IMR-90 (cell line): ENCODE measurements around the gene CA9. TPM values are rescaled to one million over a fixed set of nuclear protein-coding genes. Genes with fewer than 3 reads are reported as not detected.
A peak's percentile ranks its signal among the peaks of the same experiment; 100 is the strongest.

ENCODE experiments used
- ATAC-seq: fragments of 200-7000 bp; cut with Tn5 transposase; 2 replicates; pipeline ENCODE4 v1.9.1; 2020; ENCODE audit warnings: low read depth, mild to moderate bottlenecking, moderate library complexity
- BruUV-seq: library from RNA; stranded (reverse); fragments of 400-500 nt; replicated peaks from 2 replicates; lab custom pipeline; 2021; lab: Mats Ljungman, UMichigan
- CTCF ChIA-PET: fragments of 300-600 bp; formaldehyde crosslinking; extraction: SDS; loops from one replicate; lab custom pipeline; 2021; ENCODE audit warnings: antibody characterized with exemption; lab: Yijun Ruan, JAX
- POLR2A ChIA-PET: fragments of 300-600 bp; sonication (Branson Sonifier 250); formaldehyde crosslinking; loops from one replicate; lab custom pipeline; 2022; ENCODE audit warnings: antibody characterized with exemption; ENCODE audit not compliant: unreplicated experiment; lab: Charles Lee
- DNase-seq: peaks from one replicate; pipeline ENCODE4 v3.0.0; 2013
- H2AFZ ChIP-seq: replicated peaks from 2 replicates; pipeline ENCODE3; 2013; ENCODE audit warnings: low read length, mild to moderate bottlenecking; ENCODE audit not compliant: poor library complexity
- H2AK5ac ChIP-seq: 2 replicates; pipeline ENCODE4 v1.6.1; 2013; ENCODE audit warnings: low read depth, low read length, inconsistent platforms
- H2AK9ac ChIP-seq: replicated peaks from 2 replicates; pipeline ENCODE3; 2013; ENCODE audit warnings: mild to moderate bottlenecking, low read depth, low read length, moderate library complexity; ENCODE audit not compliant: poor library complexity
- H2BK120ac ChIP-seq: 2 replicates; pipeline ENCODE4 v1.6.1; 2013; ENCODE audit warnings: low read depth, low read length, inconsistent platforms
- H2BK15ac ChIP-seq: 3 replicates; pipeline ENCODE4 v1.6.1; 2013; ENCODE audit warnings: low read depth, low read length, inconsistent platforms
- H2BK20ac ChIP-seq: 2 replicates; pipeline ENCODE4 v1.6.1; 2013; ENCODE audit warnings: low read depth, mild to moderate bottlenecking, inconsistent platforms, low read length, moderate library complexity
- H2BK5ac ChIP-seq: 2 replicates; pipeline ENCODE4 v1.6.1; 2013; ENCODE audit warnings: mild to moderate bottlenecking, low read depth, low read length, inconsistent platforms; ENCODE audit not compliant: poor library complexity, severe bottlenecking
- H3K14ac ChIP-seq: replicated peaks from 2 replicates; pipeline ENCODE4 v1.6.1; 2013; ENCODE audit warnings: low read depth, low read length, inconsistent platforms
- H3K18ac ChIP-seq: 2 replicates; pipeline ENCODE4 v1.6.1; 2013; ENCODE audit warnings: low read depth, low read length, control low read depth
- H3K23ac ChIP-seq: 2 replicates; pipeline ENCODE4 v1.6.1; 2013; ENCODE audit warnings: low read depth, low read length, inconsistent platforms
- H3K27ac ChIP-seq: 2 replicates; pipeline ENCODE4 v1.5.1; 2013; ENCODE audit warnings: mild to moderate bottlenecking, control low read depth, low read length; ENCODE audit not compliant: insufficient read depth
- H3K27me3 ChIP-seq: 2 replicates; pipeline ENCODE4 v1.6.1; 2013; ENCODE audit warnings: low read length; ENCODE audit not compliant: control insufficient read depth, insufficient read depth
- H3K36me3 ChIP-seq: 2 replicates; pipeline ENCODE4 v1.6.1; 2013; ENCODE audit warnings: low read length, mixed read lengths; ENCODE audit not compliant: control insufficient read depth, insufficient read depth
- H3K4ac ChIP-seq: 2 replicates; pipeline ENCODE4 v1.6.1; 2013; ENCODE audit warnings: low read depth, low read length, inconsistent platforms
- H3K4me1 ChIP-seq: 2 replicates; pipeline ENCODE4 v1.6.1; 2013; ENCODE audit warnings: low read length, mixed read lengths; ENCODE audit not compliant: control insufficient read depth, insufficient read depth
- H3K4me2 ChIP-seq: 2 replicates; pipeline ENCODE4 v1.6.1; 2013; ENCODE audit warnings: low read depth, mild to moderate bottlenecking, control low read depth, low read length, moderate library complexity
- H3K4me3 ChIP-seq: 2 replicates; pipeline ENCODE4 v1.5.1; 2013; ENCODE audit warnings: low read depth, mild to moderate bottlenecking, control low read depth, low read length, moderate library complexity; ENCODE audit not compliant: insufficient read depth
- H3K56ac ChIP-seq: 2 replicates; pipeline ENCODE4 v1.6.1; 2013; ENCODE audit warnings: low read length, inconsistent platforms; ENCODE audit not compliant: insufficient read depth; ENCODE audit errors: extremely low read depth
- H3K79me1 ChIP-seq, 2 experiments: 2 replicates each; pipeline ENCODE4 v1.6.1; 2013; ENCODE audit warnings: low read length in 2 of 2, inconsistent platforms in 1 of 2, low read depth in 1 of 2
- H3K9ac ChIP-seq: 2 replicates; pipeline ENCODE4 v1.6.1; 2013; ENCODE audit warnings: low read depth, low read length, control low read depth
- H3K9me1 ChIP-seq: 2 replicates; pipeline ENCODE4 v1.6.1; 2013; ENCODE audit warnings: low read length, inconsistent platforms; ENCODE audit not compliant: insufficient read depth
- H3K9me3 ChIP-seq: 2 replicates; pipeline ENCODE4 v1.6.1; 2013; ENCODE audit warnings: low read length; ENCODE audit not compliant: control insufficient read depth, insufficient read depth
- H4K20me1 ChIP-seq: 2 replicates; pipeline ENCODE4 v1.6.1; 2013; ENCODE audit warnings: low read length, inconsistent platforms; ENCODE audit not compliant: insufficient read depth
- H4K5ac ChIP-seq: 2 replicates; pipeline ENCODE4 v1.6.1; 2013; ENCODE audit warnings: mild to moderate bottlenecking, low read depth, low read length, control low read depth
- H4K8ac ChIP-seq, 2 experiments: 2 replicates each; pipeline ENCODE4 v1.6.1; 2013; ENCODE audit warnings: low read depth in 2 of 2, low read length in 2 of 2, control low read depth in 1 of 2, inconsistent platforms in 1 of 2
- H4K91ac ChIP-seq: 2 replicates; pipeline ENCODE4 v1.6.1; 2013; ENCODE audit warnings: low read depth, low read length, inconsistent platforms; ENCODE audit not compliant: insufficient read depth
- CEBPB ChIP-seq: IDR thresholded peaks from 2 replicates; pipeline ENCODE4 v1.6.1; 2012; ENCODE audit warnings: low read depth, low read length, improper control_type of control experiment
- MAFK ChIP-seq: IDR thresholded peaks from 2 replicates; pipeline ENCODE4 v1.6.1; 2012; ENCODE audit warnings: low read depth, low read length, improper control_type of control experiment
- MAZ ChIP-seq: IDR thresholded peaks from 2 replicates; pipeline ENCODE4 v1.6.1; 2012; ENCODE audit warnings: low read depth, mild to moderate bottlenecking, low read length, improper control_type of control experiment, moderate library complexity, borderline replicate concordance
- MXI1 ChIP-seq: IDR thresholded peaks from 2 replicates; pipeline ENCODE4 v1.6.1; 2012; ENCODE audit warnings: low read depth, mild to moderate bottlenecking, low read length, moderate library complexity, borderline replicate concordance
- NFE2L2 ChIP-seq: fragments of 150-350 bp; IDR thresholded peaks from 2 replicates; pipeline ENCODE4 v1.6.1; 2016; ENCODE audit warnings: low read depth, mild to moderate bottlenecking, low read length
- POLR2A ChIP-seq: IDR thresholded peaks from 2 replicates; pipeline ENCODE4 v1.6.1; 2012; ENCODE audit warnings: mild to moderate bottlenecking, low read depth, low read length
- RAD21 ChIP-seq: IDR thresholded peaks from 2 replicates; pipeline ENCODE4 v1.6.1; 2012; ENCODE audit warnings: low read length, improper control_type of control experiment
- SMC3 ChIP-seq: fragments of 150-350 bp; IDR thresholded peaks from 2 replicates; pipeline ENCODE4 v1.6.1; 2016; ENCODE audit warnings: low read depth, mild to moderate bottlenecking, antibody characterized with exemption, low read length, moderate library complexity
- WGBS, 2 experiments: methylation state at CpG; one replicate each; pipeline versions ENCODE4 v1.1.5 to v1.1.7; 2013; ENCODE audit warnings: missing lambda C conversion rate in 2 of 2; ENCODE audit not compliant: insufficient read length in 1 of 2; ENCODE audit errors: extremely low coverage in 2 of 2; 5-methylcytosine and 5-hydroxymethylcytosine counted together
- dilution Hi-C: fragments of 300-500 bp; cut with HindIII; formaldehyde crosslinking; loops from one replicate; pipeline ENCODE4 v1.14.3; 2018; ENCODE audit warnings: low sequenced_read_pairs; ENCODE audit not compliant: unreplicated experiment
- in situ Hi-C: fragments of 300-500 bp; cut with MboI; formaldehyde crosslinking; loops from 3 replicates; pipeline ENCODE4 v1.14.3; 2019; ENCODE audit warnings: low sequenced_read_pairs, inconsistent platforms, mixed read lengths
- intact Hi-C: fragments of 100-400 bp; cut with micrococcal nuclease; formaldehyde crosslinking; loops from 2 replicates; pipeline ENCODE4 v1.10.0; 2022
- polyA plus RNA-seq, 3 experiments: library from polyadenylated mRNA; depleted of rRNA; stranded (reverse); fragments of >200 nt; gene quantifications; 2 replicates each; pipeline ENCODE4 v1.2.3, GENCODE V29; 2012; ENCODE audit warnings: low replicate concordance in 1 of 3
- total RNA-seq: library from RNA; depleted of rRNA; stranded (reverse); fragments of >200 nt; gene quantifications from 2 replicates; pipeline ENCODE4 v1.2.3, GENCODE V29; 2012
- TF ChIP-seq, protein P1 (sequence below): fragments of 150-350 bp; IDR thresholded peaks from 2 replicates; pipeline ENCODE4 v1.6.1; 2016; ENCODE audit warnings: low read depth, mild to moderate bottlenecking, low read length, moderate library complexity, borderline replicate concordance
- TF ChIP-seq, protein P2 (sequence below): fragments of 150-350 bp; IDR thresholded peaks from 2 replicates; pipeline ENCODE4 v1.6.1; 2017; ENCODE audit warnings: mild to moderate bottlenecking, antibody characterized with exemption, low read length, low read depth
- TF ChIP-seq, protein P3 (sequence below): conservative IDR thresholded peaks from 2 replicates; pipeline ENCODE4 v1.5.1; 2012; ENCODE audit warnings: mild to moderate bottlenecking, low read depth, low read length, improper control_type of control experiment

The CA9 gene
- total and polyA plus RNA-seq, 2 of the 4 experiments (the other 2 are of a cell fraction): 0.54 to 3.9 TPM

DNA sequence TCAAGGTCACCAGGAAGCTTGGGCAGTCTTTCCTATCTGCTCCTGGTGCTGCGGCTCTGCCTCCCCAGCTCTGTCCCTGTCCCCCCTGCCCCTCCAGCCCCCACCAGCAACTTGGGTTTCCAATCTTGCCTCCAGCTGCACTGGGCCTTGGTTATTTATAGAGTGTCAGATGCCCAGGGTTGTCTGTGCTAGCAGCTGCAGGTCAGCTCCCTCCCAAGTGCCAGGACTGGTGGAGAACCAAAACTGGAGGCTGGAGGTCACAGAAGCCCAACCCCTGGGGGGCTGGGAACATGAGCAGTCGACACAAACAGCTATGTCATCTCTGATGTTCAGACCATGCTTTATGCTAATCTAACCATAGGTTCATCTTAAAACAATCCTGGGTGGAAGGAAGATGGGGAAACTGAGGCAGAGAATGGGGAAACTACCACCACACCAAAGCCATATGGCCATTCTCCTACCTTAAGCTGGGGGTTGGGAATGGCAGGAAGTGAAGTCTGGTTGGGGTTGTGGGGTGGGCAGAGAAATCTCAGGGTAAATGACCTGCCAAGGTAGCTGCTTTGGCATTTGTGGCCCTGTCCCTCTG is 14.3 kb downstream of the CA9 start:
- in situ Hi-C loops (no loop called here), dilution Hi-C loops (no loop called here), intact Hi-C loops (loop anchor here (10.0 kb wide), 1 partner anchor 83 kb away; the partner anchor contains the start of gene TESK1)
- H3K4me2 ChIP-seq: peak overlapping the region; percentile 97
- no CpG with 5 or more reads among the region's 2 CpGs for WGBS, 2 experiments
- H3K27ac ChIP-seq: peak overlapping the region; percentile 90
- H3K9me1 ChIP-seq: peaks cover 26% of the 10 kb centered on the region
- ATAC-seq (no peak), DNase-seq (no peak)
- H4K8ac ChIP-seq: peak overlapping the region in 1 of 2 experiments; percentile 69; a peak in 2 of 4 replicates
- no TSS peak for BruUV-seq
- no peak overlapping the region; the same call in 2 of the 3 replicates for H2BK15ac ChIP-seq
- H3K4ac ChIP-seq: peak overlapping the region; percentile 96
- H2BK5ac ChIP-seq: peak overlapping the region; percentile 98
- H3K27me3 ChIP-seq: no peaks in the 10 kb centered on the region
- H3K56ac ChIP-seq: peak overlapping the region; percentile 91
- peaks cover 67% of the 10 kb centered on the region for H4K20me1 ChIP-seq
- H3K79me1 ChIP-seq: peaks cover 13 to 77% of the 10 kb centered on the region in 2 experiments
- ChIA-PET POLR2A (interaction anchor here (0.5 to 3.8 kb wide), 8 partner anchors 9 to 323 kb away, joined by 4 to 14 read pairs (median 6); partner anchors contain the start of genes CCDC107, RMRP and RUSC2), CTCF (interaction anchor here (0.6 to 1.2 kb wide), 2 partner anchors 8 to 76 kb away, joined by 3 to 7 read pairs; no protein-coding TSS in a partner anchor)
- peak overlapping the region; percentile 5 for H2AK5ac ChIP-seq
- peak overlapping the region; percentile 92 for H3K23ac ChIP-seq
- peak overlapping the region; percentile 85 for H2AK9ac ChIP-seq
- H3K9me3 ChIP-seq: no peaks in the 10 kb centered on the region
- TF ChIP-seq RAD21 (no peak), MXI1 (no peak), MAFK (no peak), CEBPB (no peak), POLR2A (no peak), NFE2L2 (no peak), MAZ (no peak), SMC3 (no peak)
- TF ChIP-seq, protein P1, sequence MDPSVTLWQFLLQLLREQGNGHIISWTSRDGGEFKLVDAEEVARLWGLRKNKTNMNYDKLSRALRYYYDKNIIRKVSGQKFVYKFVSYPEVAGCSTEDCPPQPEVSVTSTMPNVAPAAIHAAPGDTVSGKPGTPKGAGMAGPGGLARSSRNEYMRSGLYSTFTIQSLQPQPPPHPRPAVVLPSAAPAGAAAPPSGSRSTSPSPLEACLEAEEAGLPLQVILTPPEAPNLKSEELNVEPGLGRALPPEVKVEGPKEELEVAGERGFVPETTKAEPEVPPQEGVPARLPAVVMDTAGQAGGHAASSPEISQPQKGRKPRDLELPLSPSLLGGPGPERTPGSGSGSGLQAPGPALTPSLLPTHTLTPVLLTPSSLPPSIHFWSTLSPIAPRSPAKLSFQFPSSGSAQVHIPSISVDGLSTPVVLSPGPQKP: no peak
- TF ChIP-seq, protein P2, sequence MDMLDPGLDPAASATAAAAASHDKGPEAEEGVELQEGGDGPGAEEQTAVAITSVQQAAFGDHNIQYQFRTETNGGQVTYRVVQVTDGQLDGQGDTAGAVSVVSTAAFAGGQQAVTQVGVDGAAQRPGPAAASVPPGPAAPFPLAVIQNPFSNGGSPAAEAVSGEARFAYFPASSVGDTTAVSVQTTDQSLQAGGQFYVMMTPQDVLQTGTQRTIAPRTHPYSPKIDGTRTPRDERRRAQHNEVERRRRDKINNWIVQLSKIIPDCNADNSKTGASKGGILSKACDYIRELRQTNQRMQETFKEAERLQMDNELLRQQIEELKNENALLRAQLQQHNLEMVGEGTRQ: no peak
- TF ChIP-seq, protein P3, sequence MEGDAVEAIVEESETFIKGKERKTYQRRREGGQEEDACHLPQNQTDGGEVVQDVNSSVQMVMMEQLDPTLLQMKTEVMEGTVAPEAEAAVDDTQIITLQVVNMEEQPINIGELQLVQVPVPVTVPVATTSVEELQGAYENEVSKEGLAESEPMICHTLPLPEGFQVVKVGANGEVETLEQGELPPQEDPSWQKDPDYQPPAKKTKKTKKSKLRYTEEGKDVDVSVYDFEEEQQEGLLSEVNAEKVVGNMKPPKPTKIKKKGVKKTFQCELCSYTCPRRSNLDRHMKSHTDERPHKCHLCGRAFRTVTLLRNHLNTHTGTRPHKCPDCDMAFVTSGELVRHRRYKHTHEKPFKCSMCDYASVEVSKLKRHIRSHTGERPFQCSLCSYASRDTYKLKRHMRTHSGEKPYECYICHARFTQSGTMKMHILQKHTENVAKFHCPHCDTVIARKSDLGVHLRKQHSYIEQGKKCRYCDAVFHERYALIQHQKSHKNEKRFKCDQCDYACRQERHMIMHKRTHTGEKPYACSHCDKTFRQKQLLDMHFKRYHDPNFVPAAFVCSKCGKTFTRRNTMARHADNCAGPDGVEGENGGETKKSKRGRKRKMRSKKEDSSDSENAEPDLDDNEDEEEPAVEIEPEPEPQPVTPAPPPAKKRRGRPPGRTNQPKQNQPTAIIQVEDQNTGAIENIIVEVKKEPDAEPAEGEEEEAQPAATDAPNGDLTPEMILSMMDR: no peak
- H2BK20ac ChIP-seq: peak overlapping the region; percentile 20; the same call in 1 of the 2 replicates
- peak overlapping the region; percentile 3; the same call in 1 of the 2 replicates for H4K91ac ChIP-seq
- peak overlapping the region; percentile 98 for H3K9ac ChIP-seq
- H3K14ac ChIP-seq: peak overlapping the region; percentile 100
- peak overlapping the region; percentile 21; the same call in 1 of the 2 replicates for H2BK120ac ChIP-seq
- peak overlapping the region; percentile 65 for H3K18ac ChIP-seq
- peaks cover 37% of the 10 kb centered on the region for H3K4me1 ChIP-seq
- H3K36me3 ChIP-seq: peaks cover 50% of the 10 kb centered on the region
- peak overlapping the region; percentile 18; the same call in 1 of the 2 replicates for H4K5ac ChIP-seq
- peak overlapping the region; percentile 24 for H2AFZ ChIP-seq
- peak overlapping the region; percentile 83 for H3K4me3 ChIP-seq
